ENCODE measurements around the gene LTBP3. TPM values are rescaled to one million over a fixed set of nuclear protein-coding genes. Genes with fewer than 3 reads are reported as not detected.

The LTBP3 gene
- total and polyA plus RNA-seq, 9 of the 15 experiments (the other 6 are each of a cell fraction or from before 2014, with no cell fraction given) = 0.06 to 20.5 (median 4.8) TPM

DNA sequence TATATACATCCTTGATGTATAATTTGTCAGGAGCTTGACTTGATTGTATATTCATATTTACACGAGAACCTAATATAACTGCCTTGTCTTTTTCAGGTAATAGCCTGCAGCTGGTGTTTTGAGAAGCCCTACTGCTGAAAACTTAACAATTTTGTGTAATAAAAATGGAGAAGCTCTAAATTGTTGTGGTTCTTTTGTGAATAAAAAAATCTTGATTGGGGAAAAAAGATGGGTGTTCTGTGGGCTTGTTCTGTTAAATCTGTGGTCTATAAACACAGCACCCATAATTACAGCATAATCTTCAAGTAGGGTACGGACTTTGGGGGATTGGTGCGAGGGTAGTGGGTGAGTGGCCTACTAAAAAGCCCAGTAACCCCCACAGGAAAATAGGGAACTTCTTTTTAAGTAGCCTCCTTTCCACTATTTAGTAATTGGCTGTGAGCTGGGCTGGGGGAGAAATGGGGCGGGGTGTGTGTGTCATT is 51.8 kb downstream of the LTBP3 start (continued):
- TF ChIP-seq PCBP2 (IDR thresholded peaks at IDR 0.05; ENCODE audit: low read depth, low read length, poor library complexity, severe bottlenecking) = peak; percentile 93
- TF ChIP-seq RAD21 (CRISPR knock-in tag; conservative IDR thresholded peaks at IDR 0.05 in 1 of 2, IDR thresholded peaks at IDR 0.05 in 1 of 2) = no peak
- TF ChIP-seq ZNF766 (CRISPR knock-in tag; conservative IDR thresholded peaks at IDR 0.05) = no peak
- TF ChIP-seq GTF2E2 (tag; IDR thresholded peaks at IDR 0.05) = 0 out of 2 replicates have a peak, but pooled peaks have one; percentile 16
- TF ChIP-seq CHD1 (IDR thresholded peaks at IDR 0.05; ENCODE audit: low read length) = peak; percentile 48
- TF ChIP-seq RFX7 (CRISPR knock-in tag; IDR thresholded peaks at IDR 0.05) = peak; percentile 86
- peak; percentile 10; the same call in 1 of the 2 replicates for TF ChIP-seq RBM17 (IDR thresholded peaks at IDR 0.05; ENCODE audit: borderline replicate concordance, low read depth, low read length)
- TF ChIP-seq, protein P1, sequence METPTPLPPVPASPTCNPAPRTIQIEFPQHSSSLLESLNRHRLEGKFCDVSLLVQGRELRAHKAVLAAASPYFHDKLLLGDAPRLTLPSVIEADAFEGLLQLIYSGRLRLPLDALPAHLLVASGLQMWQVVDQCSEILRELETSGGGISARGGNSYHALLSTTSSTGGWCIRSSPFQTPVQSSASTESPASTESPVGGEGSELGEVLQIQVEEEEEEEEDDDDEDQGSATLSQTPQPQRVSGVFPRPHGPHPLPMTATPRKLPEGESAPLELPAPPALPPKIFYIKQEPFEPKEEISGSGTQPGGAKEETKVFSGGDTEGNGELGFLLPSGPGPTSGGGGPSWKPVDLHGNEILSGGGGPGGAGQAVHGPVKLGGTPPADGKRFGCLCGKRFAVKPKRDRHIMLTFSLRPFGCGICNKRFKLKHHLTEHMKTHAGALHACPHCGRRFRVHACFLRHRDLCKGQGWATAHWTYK (CRISPR knock-in tag; IDR thresholded peaks at IDR 0.05) = no peak
- no peak for TF ChIP-seq ESRRB (CRISPR knock-in tag; IDR thresholded peaks at IDR 0.05; ENCODE audit: borderline replicate concordance)
- TF ChIP-seq TCFL5 (CRISPR knock-in tag; conservative IDR thresholded peaks at IDR 0.05) = no peak
- peak in 1 of 2 experiments; percentile 100; a peak in 2 of 4 replicates for TF ChIP-seq SIN3A (IDR thresholded peaks at IDR 0.05; ENCODE audit: borderline replicate concordance in 2 of 2, control insufficient read depth in 1 of 2, low read depth in 2 of 2, low read length in 2 of 2)
- peak; percentile 70 for TF ChIP-seq U2AF1 (optimal IDR thresholded peaks at IDR 0.05; ENCODE audit: low read depth, low read length)
- TF ChIP-seq, protein P2, sequence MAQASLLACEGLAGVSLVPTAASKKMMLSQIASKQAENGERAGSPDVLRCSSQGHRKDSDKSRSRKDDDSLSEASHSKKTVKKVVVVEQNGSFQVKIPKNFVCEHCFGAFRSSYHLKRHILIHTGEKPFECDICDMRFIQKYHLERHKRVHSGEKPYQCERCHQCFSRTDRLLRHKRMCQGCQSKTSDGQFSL (CRISPR knock-in tag; IDR thresholded peaks at IDR 0.05) = no peak
- TF ChIP-seq, protein P2 (tag; IDR thresholded peaks at IDR 0.05) = peak in 1 of 2 experiments; percentile 54; a peak in 1 of 4 replicates
- TF ChIP-seq HDAC1 (IDR thresholded peaks at IDR 0.05) = peak in 1 of 2 experiments; percentile 9; a peak in 1 of 4 replicates
- TF ChIP-seq TFAM (CRISPR knock-in tag; conservative IDR thresholded peaks at IDR 0.05) = no peak
- TF ChIP-seq PRPF4 (IDR thresholded peaks at IDR 0.05; ENCODE audit: insufficient read depth, low read depth, low read length, poor library complexity, severe bottlenecking) = peak; percentile 33
- peak; percentile 46 for TF ChIP-seq RBM39 (optimal IDR thresholded peaks at IDR 0.05; ENCODE audit: low read depth, low read length)
- TF ChIP-seq MXI1 (IDR thresholded peaks at IDR 0.05; ENCODE audit: low read depth, low read length) = 0 out of 2 replicates have a peak, but pooled peaks have one; percentile 2
- peak; percentile 35 for TF ChIP-seq NFYB (IDR thresholded peaks at IDR 0.05; ENCODE audit: extremely low read depth, insufficient read length)
